Measurements from ENCODE around the gene PTPRK. TPM values are rescaled to one million over a fixed set of nuclear protein-coding genes. Genes with fewer than 3 reads are reported as not detected.
"Not testable (repeated sequence)": the region's sequence is repeated elsewhere in the genome, so short reads cannot be mapped to it uniquely, and the experiment has no call there.

The PTPRK gene
- total RNA-seq, 1 donor from 2014 or later, result 117 TPM

DNA sequence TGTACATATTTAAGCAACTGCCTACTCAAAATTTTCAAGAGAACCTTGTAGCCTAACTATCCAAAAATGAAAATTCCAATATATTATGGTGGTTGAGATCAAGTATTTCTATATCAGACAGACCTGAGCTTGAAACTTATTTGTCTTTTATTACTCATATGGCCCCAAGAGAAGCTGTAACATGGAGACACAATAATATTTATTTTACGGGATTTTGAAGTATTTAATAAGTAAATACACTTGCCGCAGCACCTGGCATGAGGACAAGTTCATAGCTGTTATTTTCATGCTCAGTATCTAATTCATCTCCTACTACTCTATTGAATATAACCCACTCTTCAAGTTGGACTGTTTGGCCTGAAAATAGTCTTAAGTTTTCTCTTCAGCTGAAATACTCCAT is 28.0 kb downstream of the PTPRK start:
- Histone ChIP-seq H3K27me3 (ENCODE audit: control insufficient read depth, insufficient read depth, low read length) (no peaks in the 10 kb centered on the region), H3K4me3 (ENCODE audit: low read depth, low read length) (no peak overlapping the region), H3K36me3 (ENCODE audit: control insufficient read depth, insufficient read depth, low read length) (no peaks in the 10 kb centered on the region)
- DNase-seq (ENCODE audit: low read depth), result no peak
- TF ChIP-seq, protein P1, sequence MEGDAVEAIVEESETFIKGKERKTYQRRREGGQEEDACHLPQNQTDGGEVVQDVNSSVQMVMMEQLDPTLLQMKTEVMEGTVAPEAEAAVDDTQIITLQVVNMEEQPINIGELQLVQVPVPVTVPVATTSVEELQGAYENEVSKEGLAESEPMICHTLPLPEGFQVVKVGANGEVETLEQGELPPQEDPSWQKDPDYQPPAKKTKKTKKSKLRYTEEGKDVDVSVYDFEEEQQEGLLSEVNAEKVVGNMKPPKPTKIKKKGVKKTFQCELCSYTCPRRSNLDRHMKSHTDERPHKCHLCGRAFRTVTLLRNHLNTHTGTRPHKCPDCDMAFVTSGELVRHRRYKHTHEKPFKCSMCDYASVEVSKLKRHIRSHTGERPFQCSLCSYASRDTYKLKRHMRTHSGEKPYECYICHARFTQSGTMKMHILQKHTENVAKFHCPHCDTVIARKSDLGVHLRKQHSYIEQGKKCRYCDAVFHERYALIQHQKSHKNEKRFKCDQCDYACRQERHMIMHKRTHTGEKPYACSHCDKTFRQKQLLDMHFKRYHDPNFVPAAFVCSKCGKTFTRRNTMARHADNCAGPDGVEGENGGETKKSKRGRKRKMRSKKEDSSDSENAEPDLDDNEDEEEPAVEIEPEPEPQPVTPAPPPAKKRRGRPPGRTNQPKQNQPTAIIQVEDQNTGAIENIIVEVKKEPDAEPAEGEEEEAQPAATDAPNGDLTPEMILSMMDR (IDR thresholded peaks at IDR 0.05; ENCODE audit: insufficient read depth, low read length, poor library complexity, severe bottlenecking), result no peak

DNA sequence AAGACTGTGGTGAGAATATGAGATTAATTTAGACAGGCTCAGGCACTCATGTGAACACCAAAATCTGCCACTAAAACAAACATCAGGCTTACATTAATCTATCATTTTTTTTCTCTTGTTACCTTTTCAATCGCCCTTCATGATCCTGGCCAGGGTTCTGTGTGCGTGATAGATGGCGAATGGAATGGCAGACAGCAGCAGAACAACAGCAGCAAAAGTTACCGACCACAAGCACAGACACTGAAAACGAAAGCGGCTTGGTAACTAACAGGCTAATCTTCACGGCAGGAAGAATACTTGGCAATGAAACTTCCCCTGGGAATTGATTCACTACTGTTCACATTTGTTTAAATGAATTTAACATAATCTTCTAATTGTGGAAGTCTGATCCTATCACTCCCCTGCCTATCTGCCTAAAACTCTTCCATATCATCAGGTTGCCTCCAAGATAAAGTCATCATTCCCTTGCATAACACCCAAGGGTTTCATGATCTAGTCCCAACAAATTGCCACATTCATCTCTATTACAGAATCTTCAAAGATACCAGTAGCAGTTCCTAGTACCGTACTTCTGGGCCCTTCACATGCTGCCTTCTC is 28.7 kb downstream of the PTPRK start:
- DNase-seq (ENCODE audit: low read depth), result no peak
- Histone ChIP-seq H3K27me3 (ENCODE audit: control insufficient read depth, insufficient read depth, low read length) (no peaks in the 10 kb centered on the region), H3K4me3 (ENCODE audit: low read depth, low read length) (no peak overlapping the region), H3K36me3 (ENCODE audit: control insufficient read depth, insufficient read depth, low read length) (no peaks in the 10 kb centered on the region)
- TF ChIP-seq, protein P1 (IDR thresholded peaks at IDR 0.05; ENCODE audit: insufficient read depth, low read length, poor library complexity, severe bottlenecking), result no peak

DNA sequence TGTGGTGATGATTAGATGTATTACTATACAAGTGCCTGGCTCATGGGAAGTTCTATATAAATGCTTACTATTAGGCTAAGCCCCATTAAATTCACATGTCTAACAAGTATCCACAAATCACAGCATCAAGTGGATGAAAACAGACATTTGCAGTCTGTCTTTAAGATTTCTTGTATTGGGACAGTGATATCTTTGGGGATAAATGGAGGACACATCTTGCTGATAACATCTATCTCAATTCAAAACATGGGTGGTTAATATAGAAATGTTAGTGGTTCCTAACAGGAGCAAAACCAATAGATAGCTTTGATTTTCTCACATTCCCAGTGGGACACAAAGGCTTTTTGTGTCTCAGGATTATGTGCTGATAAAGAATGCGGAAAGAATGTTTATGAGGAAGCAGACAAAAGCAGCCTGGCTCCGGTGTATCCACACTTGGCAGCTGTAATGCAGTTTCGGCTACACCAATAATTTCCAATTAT is 29.3 kb downstream of the PTPRK start:
- TF ChIP-seq, protein P1 (IDR thresholded peaks at IDR 0.05; ENCODE audit: insufficient read depth, low read length, poor library complexity, severe bottlenecking), result no peak
- no peak for DNase-seq (ENCODE audit: low read depth)
- no peaks in the 10 kb centered on the region for H3K27me3 ChIP-seq (ENCODE audit: control insufficient read depth, insufficient read depth, low read length)
- no peak overlapping the region for H3K4me3 ChIP-seq (ENCODE audit: low read depth, low read length)
- no peaks in the 10 kb centered on the region for H3K36me3 ChIP-seq (ENCODE audit: control insufficient read depth, insufficient read depth, low read length)

DNA sequence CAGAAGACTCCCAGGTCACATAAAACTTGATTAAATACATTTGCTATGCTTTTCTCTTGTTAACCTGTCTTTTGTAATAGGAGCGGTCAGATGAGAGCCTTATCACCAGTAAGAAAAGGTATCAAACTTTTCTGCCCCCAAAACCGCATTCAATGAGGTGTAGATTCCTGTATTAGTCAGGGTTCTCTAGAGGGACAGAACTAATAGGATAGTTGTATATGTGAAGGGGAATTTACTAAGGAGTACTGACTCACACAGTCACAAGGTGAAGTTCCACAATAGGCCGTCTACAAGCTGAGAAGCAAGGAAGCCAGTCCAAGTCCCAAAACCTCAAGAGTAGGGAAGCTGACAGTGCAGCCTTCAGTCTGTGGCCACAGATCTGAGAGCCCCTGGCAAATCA is 32.7 kb downstream of the PTPRK start:
- no peaks in the 10 kb centered on the region for H3K27me3 ChIP-seq (ENCODE audit: control insufficient read depth, insufficient read depth, low read length)
- H3K4me3 ChIP-seq (ENCODE audit: low read depth, low read length), result no peak overlapping the region
- TF ChIP-seq, protein P1 (IDR thresholded peaks at IDR 0.05; ENCODE audit: insufficient read depth, low read length, poor library complexity, severe bottlenecking), result no peak
- no peaks in the 10 kb centered on the region for H3K36me3 ChIP-seq (ENCODE audit: control insufficient read depth, insufficient read depth, low read length)
- peak; percentile 79 for DNase-seq (ENCODE audit: low read depth)

DNA sequence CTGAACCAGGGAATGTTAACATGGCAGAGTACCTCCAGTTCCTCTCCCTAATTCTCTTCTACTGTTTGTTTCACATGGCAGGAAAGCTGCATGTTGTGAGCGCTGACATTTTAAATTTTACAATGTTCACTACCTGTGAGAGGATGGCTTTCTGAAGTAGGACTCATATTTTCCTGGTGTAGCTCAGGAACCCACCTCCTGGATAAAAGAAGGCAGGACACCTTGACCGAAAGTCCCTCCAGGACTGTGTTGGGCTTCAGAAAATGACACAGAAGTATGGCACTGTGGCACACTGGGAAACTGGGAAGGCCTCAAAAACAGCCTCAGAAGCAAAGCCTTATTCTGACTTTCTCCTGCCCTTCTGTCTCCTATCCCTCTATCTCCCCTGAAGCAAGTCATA is 33.3 kb downstream of the PTPRK start:
- TF ChIP-seq, protein P1 (IDR thresholded peaks at IDR 0.05; ENCODE audit: insufficient read depth, low read length, poor library complexity, severe bottlenecking), result peak; percentile 45
- H3K36me3 ChIP-seq (ENCODE audit: control insufficient read depth, insufficient read depth, low read length), result no peaks in the 10 kb centered on the region
- H3K4me3 ChIP-seq (ENCODE audit: low read depth, low read length), result no peak overlapping the region
- DNase-seq (ENCODE audit: low read depth), result no peak
- H3K27me3 ChIP-seq (ENCODE audit: control insufficient read depth, insufficient read depth, low read length), result no peaks in the 10 kb centered on the region

DNA sequence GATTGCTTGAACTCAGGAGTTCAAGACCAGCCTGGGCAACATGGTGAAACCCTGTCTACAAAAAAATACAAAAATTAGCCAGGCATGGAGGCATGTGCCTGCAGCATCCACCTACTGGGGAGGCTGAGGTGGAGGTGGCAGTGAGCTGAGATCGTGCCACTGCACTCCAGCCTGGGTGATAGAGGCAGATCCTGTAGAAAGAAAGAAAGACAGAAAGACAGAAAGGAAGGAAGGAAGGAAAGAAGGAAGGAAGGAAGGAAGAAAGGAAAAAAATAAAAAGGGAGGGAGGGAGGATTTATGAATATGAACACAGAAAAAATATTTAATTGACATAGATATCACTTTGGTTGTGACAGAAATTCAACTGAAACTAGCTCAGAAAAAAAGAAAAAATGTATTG is 33.8 kb downstream of the PTPRK start:
- H3K4me3 ChIP-seq (ENCODE audit: low read depth, low read length); H3K27me3 ChIP-seq (ENCODE audit: control insufficient read depth, insufficient read depth, low read length); DNase-seq (ENCODE audit: low read depth); H3K36me3 ChIP-seq (ENCODE audit: control insufficient read depth, insufficient read depth, low read length): not testable (repeated sequence)
